Naive B cell (primary cell): Measurements from ENCODE around the gene PARN. TPM values are rescaled to one million over a fixed set of nuclear protein-coding genes. Genes with fewer than 3 reads are reported as not detected.

Experiments
- ATAC-seq, 2 donors: fragments of 150-1000 bp; cut with Tn5 transposase; 2 replicates each; pipeline ENCODE4 v1.10.0; 2021; ENCODE audit warnings: low read depth in 2 of 2, mild to moderate bottlenecking in 2 of 2, moderate library complexity in 2 of 2
- DNase-seq: peaks from one replicate; pipeline ENCODE4 v3.0.0; 2022
- H3K27ac Mint-ChIP-seq, 6 donors: one replicate each; pipeline ENCODE4 v1.8.0; 2020 to 2022; ENCODE audit warnings: mild to moderate bottlenecking in 6 of 6, mixed read lengths in 6 of 6, moderate library complexity in 5 of 6, inconsistent platforms in 2 of 6
- H3K27me3 Mint-ChIP-seq, 3 donors: one replicate each; pipeline ENCODE4 v1.8.0; 2021 to 2022; ENCODE audit warnings: mixed read lengths in 3 of 3, mild to moderate bottlenecking in 1 of 3
- H3K36me3 Mint-ChIP-seq, 2 donors: one replicate each; pipeline ENCODE4 v1.8.0; 2020 to 2022; ENCODE audit warnings: mixed read lengths in 2 of 2, inconsistent platforms in 1 of 2, mild to moderate bottlenecking in 1 of 2
- H3K4me1 Mint-ChIP-seq, 3 donors: one replicate each; pipeline ENCODE4 v1.8.0; 2020 to 2022; ENCODE audit warnings: mixed read lengths in 3 of 3, inconsistent platforms in 1 of 3, mild to moderate bottlenecking in 1 of 3, moderate library complexity in 1 of 3
- H3K4me3 Mint-ChIP-seq, 8 donors: one replicate each; pipeline ENCODE4 v1.8.0; 2020 to 2022; ENCODE audit warnings: mild to moderate bottlenecking in 8 of 8, mixed read lengths in 8 of 8, moderate library complexity in 8 of 8, inconsistent platforms in 2 of 8
- H3K9me3 Mint-ChIP-seq, 7 donors: one replicate each; pipeline ENCODE4 v1.8.0; 2020 to 2022; ENCODE audit warnings: mixed read lengths in 7 of 7, mild to moderate bottlenecking in 5 of 7, inconsistent platforms in 2 of 7, moderate library complexity in 1 of 7
- polyA plus RNA-seq, 6 donors: library from polyadenylated mRNA; unstranded; fragments of 300-500 nt; fragmentation: Illumina TruSeq; gene quantifications; one replicate each; pipeline ENCODE4 v1.2.3, GENCODE V29; 2021; ENCODE audit warnings: low read depth in 6 of 6

PARN gene
- polyA plus RNA-seq, 6 donors from 2014 or later, result 43.7 to 64.7 (median 55.4) TPM

DNA sequence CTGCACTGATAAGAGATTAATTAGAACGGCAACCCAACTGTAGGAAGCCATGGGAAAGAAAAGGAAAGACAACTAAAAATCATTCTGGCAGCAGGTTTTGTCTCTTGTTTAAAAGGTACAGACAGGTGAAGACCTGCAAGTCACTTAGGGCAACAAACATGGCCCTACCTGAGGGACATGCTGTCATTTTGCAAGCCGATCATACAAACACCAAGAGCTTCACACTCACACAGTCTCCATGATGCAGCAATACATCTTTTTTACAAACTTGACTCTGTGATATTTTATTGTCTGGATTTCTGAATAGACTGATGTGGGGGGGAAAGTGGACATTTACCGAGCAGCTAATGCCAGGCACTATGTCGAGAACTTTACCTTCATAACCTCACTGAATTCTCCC is 101.8 kb downstream of the PARN start:
- ATAC-seq (no peak), DNase-seq (no peak)
- H3K36me3 Mint-ChIP-seq, result peaks cover 5 to 9% of the 10 kb centered on the region in 2 donors
- peaks cover 0 to 2% (median 0%) of the 10 kb centered on the region in 7 donors for H3K9me3 Mint-ChIP-seq
- H3K27ac Mint-ChIP-seq, result no peak overlapping the region
- no peak overlapping the region for H3K4me3 Mint-ChIP-seq
- peaks cover 0 to 18% (median 9%) of the 10 kb centered on the region in 3 donors for H3K4me1 Mint-ChIP-seq
- no peaks in the 10 kb centered on the region for H3K27me3 Mint-ChIP-seq

GRCh38 chr16:14527411-14528044 is 102.5 kb downstream of the PARN start:
- Mint-ChIP-seq H3K27ac (peak overlapping the region in 1 of 6 donors; percentile 38), H3K9me3 (no peaks in the 10 kb centered on the region)

DNA sequence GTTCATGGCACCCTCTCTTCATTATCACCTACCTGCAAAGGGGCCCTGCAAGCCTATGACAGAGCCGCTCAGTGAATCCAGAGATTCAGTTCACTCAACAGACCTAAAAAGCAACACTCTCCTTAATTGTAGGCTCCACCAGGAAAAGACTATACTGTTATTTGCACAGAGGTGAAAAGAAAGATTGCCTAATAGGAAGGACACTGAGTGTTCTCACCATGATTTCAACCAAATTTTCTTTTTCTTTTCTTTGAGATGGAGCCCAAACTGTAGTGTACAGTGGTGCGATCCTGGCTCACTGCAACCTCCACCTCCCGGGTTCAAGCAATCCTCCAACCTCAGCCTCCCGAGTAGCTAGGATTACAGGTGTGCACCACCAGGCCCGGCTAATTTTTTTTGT is 104.5 kb downstream of the PARN start:
- H3K4me1 Mint-ChIP-seq, result peaks cover 4 to 31% (median 12%) of the 10 kb centered on the region in 3 donors
- H3K36me3 Mint-ChIP-seq, result peaks cover 2 to 4% of the 10 kb centered on the region in 2 donors
- no peak for ATAC-seq
- no peaks in the 10 kb centered on the region for H3K27me3 Mint-ChIP-seq
- H3K4me3 Mint-ChIP-seq, result no peak overlapping the region
- no peaks in the 10 kb centered on the region for H3K9me3 Mint-ChIP-seq
- no peak overlapping the region for H3K27ac Mint-ChIP-seq
- DNase-seq, result no peak

More at GRCh38 chr16:14527411-14528044, 102.5 kb downstream of the PARN start:
- H3K27me3 Mint-ChIP-seq, result no peaks in the 10 kb centered on the region
- ATAC-seq (no peak), DNase-seq (no peak)
- peaks cover 0 to 26% (median 9%) of the 10 kb centered on the region in 3 donors for H3K4me1 Mint-ChIP-seq
- H3K4me3 Mint-ChIP-seq, result no peak overlapping the region
- peaks cover 5 to 7% of the 10 kb centered on the region in 2 donors for H3K36me3 Mint-ChIP-seq

- Mint-ChIP-seq H3K4me1 (peaks cover 5 to 33% (median 10%) of the 10 kb centered on the region in 3 donors), H3K27me3 (no peaks in the 10 kb centered on the region), H3K27ac (no peak overlapping the region), H3K9me3 (no peaks in the 10 kb centered on the region), H3K4me3 (no peak overlapping the region), H3K36me3 (no peaks in the 10 kb centered on the region)
- ATAC-seq (no peak), DNase-seq (no peak)
Measured at GRCh38 chr16:14524979-14525378, 105.1 kb downstream of the PARN start.

DNA sequence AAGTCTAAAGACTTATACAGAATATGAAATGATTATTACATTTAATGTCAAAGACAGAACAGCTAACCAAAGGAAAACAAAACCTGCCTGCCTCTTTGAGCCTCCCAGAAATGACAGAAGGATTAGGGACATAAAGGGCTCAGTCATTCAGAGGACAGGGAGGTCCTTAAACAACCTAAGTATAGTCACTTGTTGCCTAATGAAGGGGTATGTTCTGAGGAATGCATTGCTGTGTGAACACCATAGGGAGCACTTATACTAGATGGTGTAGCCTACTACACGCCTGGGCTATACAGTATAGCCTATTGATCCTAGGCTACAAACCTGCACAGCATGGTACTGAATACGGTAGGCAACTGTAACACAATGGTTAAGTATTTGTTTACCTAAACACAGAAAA is 106.4 kb downstream of the PARN start:
- H3K4me1 Mint-ChIP-seq, result peaks cover 3 to 28% (median 8%) of the 10 kb centered on the region in 3 donors
- DNase-seq (no peak), ATAC-seq (no peak)
- H3K9me3 Mint-ChIP-seq, result no peaks in the 10 kb centered on the region
- H3K27me3 Mint-ChIP-seq, result no peaks in the 10 kb centered on the region
- no peak overlapping the region for H3K27ac Mint-ChIP-seq
- H3K4me3 Mint-ChIP-seq, result no peak overlapping the region
- no peaks in the 10 kb centered on the region for H3K36me3 Mint-ChIP-seq

- no peaks in the 10 kb centered on the region for H3K9me3 Mint-ChIP-seq
- H3K4me3 Mint-ChIP-seq, result no peak overlapping the region
- H3K27me3 Mint-ChIP-seq, result no peaks in the 10 kb centered on the region
- no peak for DNase-seq
- H3K4me1 Mint-ChIP-seq, result peaks cover 3 to 28% (median 8%) of the 10 kb centered on the region in 3 donors
- no peak overlapping the region for H3K27ac Mint-ChIP-seq
- no peaks in the 10 kb centered on the region for H3K36me3 Mint-ChIP-seq
- no peak for ATAC-seq
Measured at GRCh38 chr16:14522671-14523070, 107.4 kb downstream of the PARN start.

GRCh38 chr16:14520753-14521152 is 109.3 kb downstream of the PARN start:
- Mint-ChIP-seq H3K9me3 (no peaks in the 10 kb centered on the region), H3K4me1 (peaks cover 4 to 21% (median 8%) of the 10 kb centered on the region in 3 donors), H3K36me3 (no peaks in the 10 kb centered on the region), H3K4me3 (no peak overlapping the region), H3K27me3 (no peaks in the 10 kb centered on the region), H3K27ac (peak overlapping the region in 2 of 6 donors; percentile 26 to 67)
- no peak for ATAC-seq
- DNase-seq, result no peak

- Mint-ChIP-seq H3K4me3 (no peak overlapping the region), H3K36me3 (peaks cover 8 to 10% of the 10 kb centered on the region in 2 donors), H3K27me3 (no peaks in the 10 kb centered on the region), H3K27ac (no peak overlapping the region), H3K9me3 (no peaks in the 10 kb centered on the region), H3K4me1 (peaks cover 1 to 7% (median 4%) of the 10 kb centered on the region in 3 donors)
- DNase-seq (no peak), ATAC-seq (no peak)
Measured at GRCh38 chr16:14514967-14515366, 115.1 kb downstream of the PARN start.

DNA sequence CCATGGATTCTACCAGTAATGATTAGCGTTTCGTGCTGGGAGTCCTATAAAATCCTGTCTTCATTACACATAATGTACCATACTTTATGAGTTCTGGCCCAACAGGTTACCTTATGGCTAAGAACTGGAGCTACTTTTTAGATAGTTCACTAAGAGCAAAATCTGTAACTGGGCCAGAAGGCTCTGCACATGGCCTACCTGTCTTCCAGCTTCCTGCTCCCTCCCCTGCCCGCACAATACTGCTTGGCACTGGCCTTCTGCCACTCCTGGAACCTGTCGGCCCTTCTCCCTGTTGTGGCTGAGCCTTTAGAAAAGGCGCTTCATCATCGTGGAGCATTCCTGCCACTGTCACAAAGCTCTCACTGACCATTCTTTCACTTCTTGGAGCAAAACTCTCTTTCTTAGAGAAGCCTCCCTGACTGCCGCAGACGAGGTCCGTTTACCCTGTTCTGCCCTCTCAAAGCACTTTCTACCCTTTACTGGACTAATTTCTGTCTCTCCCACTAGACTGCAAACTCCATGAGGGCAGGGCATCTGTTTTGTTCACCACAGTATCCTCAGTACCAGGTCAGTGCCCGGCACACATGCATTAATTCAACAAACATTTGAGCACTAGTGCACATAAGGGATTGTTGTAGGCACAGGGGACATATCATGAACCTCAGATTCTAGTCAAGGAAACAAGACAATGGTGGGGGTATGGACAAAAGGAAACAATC is 116.5 kb downstream of the PARN start:
- peaks cover 8 to 10% of the 10 kb centered on the region in 2 donors for H3K36me3 Mint-ChIP-seq

DNA sequence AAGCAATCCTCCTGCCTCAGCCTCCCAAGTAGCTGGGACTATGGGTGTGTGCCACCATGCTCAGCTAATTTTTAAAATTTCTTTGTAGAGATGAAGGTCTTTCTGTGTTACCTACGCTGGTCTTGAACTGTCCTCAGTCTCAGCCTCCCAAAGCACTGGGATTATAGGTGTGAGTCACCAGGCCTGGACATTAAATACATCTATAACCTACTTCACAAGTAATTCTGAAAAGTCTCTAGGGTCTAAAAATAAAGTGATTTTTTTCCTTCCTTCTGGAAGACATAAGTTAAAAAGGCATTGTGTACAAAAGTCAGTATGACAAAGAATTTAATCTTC is 118.3 kb downstream of the PARN start:
- Mint-ChIP-seq H3K4me3 (no peak overlapping the region), H3K9me3 (no peaks in the 10 kb centered on the region), H3K4me1 (peaks cover 0 to 4% (median 0%) of the 10 kb centered on the region in 3 donors), H3K36me3 (peaks cover 8 to 10% of the 10 kb centered on the region in 2 donors), H3K27me3 (no peaks in the 10 kb centered on the region), H3K27ac (no peak overlapping the region)
- DNase-seq (no peak), ATAC-seq (no peak)

More for the DNA sequence above, 116.5 kb downstream of the PARN start:
- H3K9me3 Mint-ChIP-seq, result no peaks in the 10 kb centered on the region
- H3K27ac Mint-ChIP-seq, result peak overlapping the region in 1 of 6 donors; percentile 25
- peaks cover 0 to 4% (median 1%) of the 10 kb centered on the region in 3 donors for H3K4me1 Mint-ChIP-seq
- no peaks in the 10 kb centered on the region for H3K27me3 Mint-ChIP-seq
- no peak overlapping the region for H3K4me3 Mint-ChIP-seq
- ATAC-seq (no peak), DNase-seq (no peak)

- peaks cover 0 to 4% (median 2%) of the 10 kb centered on the region in 3 donors for H3K4me1 Mint-ChIP-seq
Measured at GRCh38 chr16:14510939-14511799, 118.9 kb downstream of the PARN start.

DNA sequence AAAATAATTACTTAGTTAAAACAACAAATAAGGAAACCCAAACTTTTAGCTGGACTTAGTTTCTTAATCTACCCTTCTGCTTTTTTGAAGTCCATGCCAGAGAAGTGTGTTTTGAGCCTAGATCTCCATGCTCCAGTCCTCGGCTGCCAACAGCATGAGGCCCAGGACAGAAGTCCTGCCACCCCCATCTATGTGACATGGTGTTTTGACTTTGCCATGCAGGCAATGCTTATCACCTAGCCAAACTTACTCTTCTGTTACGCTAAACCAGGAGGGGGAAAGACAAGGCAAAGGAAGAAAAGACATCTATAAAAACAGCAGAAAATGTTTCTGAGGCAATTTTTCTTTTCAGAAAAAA is 119.5 kb downstream of the PARN start:
- Mint-ChIP-seq H3K27me3 (no peaks in the 10 kb centered on the region), H3K4me1 (peaks cover 0 to 6% (median 4%) of the 10 kb centered on the region in 3 donors), H3K9me3 (no peaks in the 10 kb centered on the region), H3K36me3 (peaks cover 8 to 10% of the 10 kb centered on the region in 2 donors), H3K27ac (no peak overlapping the region), H3K4me3 (no peak overlapping the region)
- ATAC-seq (no peak), DNase-seq (no peak)

More at GRCh38 chr16:14510939-14511799, 118.9 kb downstream of the PARN start:
- DNase-seq, result no peak
- peaks cover 8 to 10% of the 10 kb centered on the region in 2 donors for H3K36me3 Mint-ChIP-seq
- peak overlapping the region in 1 of 6 donors; percentile 33 for H3K27ac Mint-ChIP-seq
- ATAC-seq, result no peak
- no peaks in the 10 kb centered on the region for H3K9me3 Mint-ChIP-seq
- H3K4me3 Mint-ChIP-seq, result no peak overlapping the region
- no peaks in the 10 kb centered on the region for H3K27me3 Mint-ChIP-seq

GRCh38 chr16:14509675-14510132 is 120.4 kb downstream of the PARN start:
- Mint-ChIP-seq H3K36me3 (peaks cover 8 to 10% of the 10 kb centered on the region in 2 donors), H3K9me3 (no peaks in the 10 kb centered on the region), H3K27me3 (no peaks in the 10 kb centered on the region), H3K4me1 (peaks cover 0 to 6% (median 4%) of the 10 kb centered on the region in 3 donors), H3K4me3 (no peak overlapping the region), H3K27ac (no peak overlapping the region)
- ATAC-seq (no peak), DNase-seq (no peak)
